ENCODE data around the gene RAB14. TPM values are rescaled to one million over a fixed set of nuclear protein-coding genes. Genes with fewer than 3 reads are reported as not detected.

Gene RAB14
- polyA plus RNA-seq, 1 donor from 2014 or later: 94.5 TPM

- Histone ChIP-seq H3K27me3 (ENCODE audit: insufficient read depth, low read depth, low read length) (no peaks in the 10 kb centered on the region), H3K36me3 (ENCODE audit: insufficient read depth, low read length) (no peaks in the 10 kb centered on the region), H3K9me3 (ENCODE audit: low read length) (no peaks in the 10 kb centered on the region), H3K9ac (ENCODE audit: low read length) (no peak overlapping the region), H3K9me2 (ENCODE audit: insufficient read depth, low read length) (no peaks in the 10 kb centered on the region), H3K27ac (ENCODE audit: low read length) (no peak overlapping the region), H3F3A (ENCODE audit: insufficient read depth, low read length, poor library complexity, severe bottlenecking) (no peaks in the 10 kb centered on the region), H4K20me1 (ENCODE audit: insufficient read depth) (no peaks in the 10 kb centered on the region), H3K79me2 (replicated peaks; ENCODE audit: insufficient read depth, low read length) (no peaks in the 10 kb centered on the region), H3K4me2 (ENCODE audit: low read length) (no peak overlapping the region), H2AFZ (ENCODE audit: low read depth, low read length) (no peak overlapping the region), H3K4me3 (ENCODE audit: low read length) (no peak overlapping the region)
- TF ChIP-seq RAD21 (conservative IDR thresholded peaks at IDR 0.05) (no peak), EP300 (conservative IDR thresholded peaks at IDR 0.05; ENCODE audit: poor library complexity, severe bottlenecking) (no peak), MXI1 (conservative IDR thresholded peaks at IDR 0.05; ENCODE audit: poor library complexity, severe bottlenecking) (no peak), SMC3 (conservative IDR thresholded peaks at IDR 0.05; ENCODE audit: poor library complexity) (no peak)
These were observed 38.2 kb upstream of the RAB14 start for GRCh38 chr9:121239851-121240250.

- Histone ChIP-seq H3K4me2 (ENCODE audit: low read length) (no peak overlapping the region), H3K9ac (ENCODE audit: low read length) (no peak overlapping the region), H2AFZ (ENCODE audit: low read depth, low read length) (no peak overlapping the region), H3K4me3 (ENCODE audit: low read length) (no peak overlapping the region), H4K20me1 (ENCODE audit: insufficient read depth) (no peaks in the 10 kb centered on the region), H3K27me3 (ENCODE audit: insufficient read depth, low read depth, low read length) (no peaks in the 10 kb centered on the region), H3F3A (ENCODE audit: insufficient read depth, low read length, poor library complexity, severe bottlenecking) (no peaks in the 10 kb centered on the region), H3K9me2 (ENCODE audit: insufficient read depth, low read length) (no peaks in the 10 kb centered on the region), H3K36me3 (ENCODE audit: insufficient read depth, low read length) (no peaks in the 10 kb centered on the region), H3K9me3 (ENCODE audit: low read length) (no peaks in the 10 kb centered on the region), H3K79me2 (replicated peaks; ENCODE audit: insufficient read depth, low read length) (no peaks in the 10 kb centered on the region), H3K27ac (ENCODE audit: low read length) (no peak overlapping the region)
- TF ChIP-seq POLR2AphosphoS5 (IDR thresholded peaks at IDR 0.05) (no peak), REST (IDR thresholded peaks at IDR 0.05; ENCODE audit: borderline replicate concordance) (no peak), EP300 (conservative IDR thresholded peaks at IDR 0.05; ENCODE audit: poor library complexity, severe bottlenecking) (no peak), MXI1 (conservative IDR thresholded peaks at IDR 0.05; ENCODE audit: poor library complexity, severe bottlenecking) (no peak), EZH2 (IDR thresholded peaks at IDR 0.05; ENCODE audit: borderline replicate concordance, insufficient read depth, low read length, poor library complexity, severe bottlenecking) (no peak), CTCF (IDR thresholded peaks at IDR 0.05; ENCODE audit: poor library complexity, severe bottlenecking) (no peak), TAF1 (IDR thresholded peaks at IDR 0.05; ENCODE audit: low read depth) (no peak), RAD21 (conservative IDR thresholded peaks at IDR 0.05) (no peak), SMC3 (conservative IDR thresholded peaks at IDR 0.05; ENCODE audit: poor library complexity) (no peak)
These were observed 37.4 kb upstream of the RAB14 start for GRCh38 chr9:121239071-121239470.
